Stimulated activated CD4-positive, alpha-beta T cell treated with anti-CD3 and anti-CD28 coated beads, Interleukin-1b, Interleukin-23, amount 100 ng/mL, for 48 hours (primary cell): ENCODE data around the gene DDR1.
"Not testable (repeated sequence)": the region's sequence is repeated elsewhere in the genome, so short reads cannot be mapped to it uniquely, and the experiment has no call there.

Experiments
- DNase-seq: peaks from one replicate; pipeline ENCODE4 v3.0.0-alpha.2; 2020

Gene DDR1

DNA sequence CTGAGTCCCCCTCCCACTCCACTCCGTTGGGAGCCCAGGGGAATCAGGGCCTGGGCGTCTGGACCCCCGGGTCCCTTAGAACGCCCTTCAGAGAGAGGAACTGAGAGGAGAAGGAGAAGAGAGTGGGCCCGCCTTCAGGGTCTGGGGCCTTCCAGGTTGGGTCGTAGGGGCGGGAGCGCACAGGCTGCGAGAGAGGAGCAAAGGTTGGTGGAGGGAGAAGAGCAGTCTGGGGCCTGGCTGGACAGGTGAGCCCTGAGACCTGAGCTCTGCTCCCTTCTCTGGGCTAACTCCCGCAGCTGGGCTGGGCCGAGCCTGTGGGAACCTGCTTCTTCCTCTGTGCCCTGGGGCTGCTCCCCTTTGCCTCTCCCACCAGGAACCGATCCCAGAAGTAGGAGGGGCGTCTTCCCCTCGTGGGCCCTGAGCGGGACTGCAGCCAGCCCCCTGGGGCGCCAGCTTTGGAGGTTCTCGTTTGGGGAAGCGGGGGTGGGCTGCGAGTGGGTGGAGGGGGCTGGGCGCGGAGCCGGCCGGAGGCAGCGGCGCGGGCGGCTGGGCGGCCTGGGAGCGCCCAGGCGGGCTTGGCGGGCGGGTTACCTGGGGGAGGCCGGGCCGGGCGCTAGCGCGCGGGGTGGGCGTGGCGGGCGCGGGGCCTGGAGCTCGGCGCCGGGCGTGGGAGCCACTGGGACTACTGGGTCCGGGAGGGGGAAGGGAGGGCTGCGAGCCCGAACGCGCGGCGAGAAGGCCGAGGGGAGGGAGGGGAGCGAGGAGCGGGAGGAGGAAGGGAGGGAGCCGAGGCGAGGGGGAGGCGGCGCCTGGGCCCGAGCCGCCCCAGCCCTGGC lies at the start of gene DDR1:
Gene DDR1, plus strand, starts transcription at position 835 of the 836 bp plus-strand sequence. CDS start 4,211 bp downstream, outside the sequence.
- DNase-seq: peak; percentile 32

GRCh38 chr6:30834646-30835045 lies 49.7 kb upstream of the DDR1 start:
- no peak for DNase-seq

DNA sequence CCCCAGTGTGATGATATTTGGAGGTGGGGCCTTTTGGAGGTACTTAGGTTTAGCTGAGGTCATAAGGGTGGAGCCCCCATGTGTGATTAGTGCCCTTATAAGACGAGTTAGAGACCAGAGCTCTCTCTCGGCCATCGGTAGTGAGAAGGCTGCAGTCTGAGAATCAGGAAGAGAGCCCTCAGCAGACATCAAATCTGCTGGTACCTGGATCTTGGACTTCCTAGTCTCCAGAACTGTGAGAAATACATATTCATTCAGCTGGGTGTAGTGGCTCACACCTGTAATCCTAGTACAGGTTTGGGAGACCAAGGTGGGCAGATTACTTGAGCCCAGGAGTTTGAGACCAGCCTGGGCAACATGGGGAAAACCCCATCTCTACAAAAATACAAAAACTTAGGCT lies 48.7 kb upstream of the DDR1 start:
- no peak for DNase-seq

DNA sequence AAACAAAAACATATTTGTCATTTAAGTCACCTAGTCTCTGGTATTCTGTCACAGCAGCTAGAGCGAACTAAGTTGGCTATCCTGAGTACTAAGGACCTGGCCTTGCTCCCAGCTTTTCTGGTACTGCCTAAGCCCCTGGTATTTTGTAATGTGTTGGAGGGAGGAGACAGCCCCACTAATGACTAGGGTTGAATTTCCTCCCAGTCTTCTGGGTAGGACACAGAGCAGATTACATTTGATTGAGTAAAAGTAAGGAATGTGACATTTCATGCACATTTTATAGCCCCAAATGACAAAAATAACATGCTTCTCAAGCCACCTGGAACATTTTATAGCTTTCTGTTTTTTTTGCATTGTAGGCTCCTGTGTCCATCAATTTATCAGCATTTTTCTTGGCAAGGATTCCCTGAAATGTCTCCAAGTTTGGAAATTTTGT lies 47.9 kb upstream of the DDR1 start:
- no peak for DNase-seq

- no peak for DNase-seq
These were observed 47.4 kb upstream of the DDR1 start for GRCh38 chr6:30836957-30837356.

DNA sequence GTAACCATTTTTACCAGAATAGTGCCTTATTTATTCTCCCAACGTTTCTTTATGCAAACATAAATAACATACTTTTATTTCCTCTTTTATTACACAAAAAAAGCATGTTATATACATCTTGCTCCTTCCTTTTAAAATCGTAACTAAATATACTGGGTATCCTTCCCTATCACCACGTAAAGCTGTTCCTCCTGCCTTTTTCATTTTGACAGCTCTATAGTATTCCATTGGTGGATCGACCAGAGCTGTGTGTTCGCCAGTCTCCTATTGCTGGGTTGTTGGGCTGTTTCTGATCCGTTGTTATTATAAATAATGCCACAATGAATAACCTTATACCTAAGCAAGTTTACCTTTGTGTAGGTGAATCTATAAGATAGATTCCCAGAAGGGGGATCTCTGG lies 46.9 kb upstream of the DDR1 start:
- DNase-seq: no peak

GRCh38 chr6:30837870-30838269 lies 46.4 kb upstream of the DDR1 start:
- no peak for DNase-seq

DNA sequence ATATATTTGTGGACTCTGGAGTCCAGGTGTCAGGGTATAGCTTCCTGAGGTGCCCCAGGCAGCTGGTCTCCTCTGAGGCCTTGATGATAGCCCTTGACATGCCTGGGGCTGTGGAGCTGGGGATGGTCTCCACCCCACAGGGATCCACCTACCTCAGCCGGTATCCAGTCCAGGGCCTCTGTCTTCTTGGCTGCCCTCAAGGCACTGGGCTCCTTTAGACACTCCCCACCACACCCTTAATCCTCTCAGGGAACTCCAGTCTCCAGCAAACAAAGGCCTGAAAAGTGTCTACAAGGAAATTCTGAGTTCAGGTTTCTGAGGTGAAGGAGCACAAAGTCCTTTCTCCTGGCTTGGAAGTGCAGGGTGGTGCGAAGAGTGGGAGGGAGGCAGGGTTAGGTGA lies 44.6 kb upstream of the DDR1 start:
- DNase-seq: no peak

- no peak for DNase-seq
These were observed 44.0 kb upstream of the DDR1 start for GRCh38 chr6:30840084-30840934.

DNA sequence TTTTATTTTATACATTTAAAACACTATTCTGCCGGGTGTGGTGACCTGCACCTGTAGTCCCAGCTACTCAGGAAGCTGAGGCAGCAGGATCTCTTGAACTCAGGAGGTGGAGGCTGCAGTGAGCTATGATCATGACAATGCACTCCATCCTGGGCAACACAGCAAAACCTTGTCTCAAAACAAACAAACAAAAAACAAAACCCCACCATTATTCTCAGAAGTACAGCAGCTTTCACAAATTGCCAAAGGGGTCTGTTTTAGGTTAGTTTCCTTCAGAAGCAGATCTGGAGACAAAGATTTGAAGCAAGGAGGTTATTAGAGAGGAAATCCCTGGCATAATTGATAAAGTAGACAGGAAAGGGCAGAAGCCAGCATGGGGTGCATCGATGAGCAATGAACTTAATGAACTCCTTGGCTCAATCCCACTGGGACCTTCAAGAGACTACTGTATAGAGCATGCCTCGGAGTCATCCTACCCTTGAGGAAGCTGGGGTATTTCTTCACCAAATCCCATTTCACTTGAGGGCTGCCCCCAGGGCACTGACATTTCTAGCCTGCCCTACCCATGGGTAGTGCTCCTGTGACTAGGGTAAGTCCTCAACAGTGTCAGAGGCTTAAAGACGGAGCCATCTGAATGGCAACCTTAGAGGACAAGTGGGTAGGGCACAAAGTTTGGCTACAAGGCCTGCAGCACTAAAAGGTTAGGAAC lies 43.2 kb upstream of the DDR1 start:
- no peak for DNase-seq

DNA sequence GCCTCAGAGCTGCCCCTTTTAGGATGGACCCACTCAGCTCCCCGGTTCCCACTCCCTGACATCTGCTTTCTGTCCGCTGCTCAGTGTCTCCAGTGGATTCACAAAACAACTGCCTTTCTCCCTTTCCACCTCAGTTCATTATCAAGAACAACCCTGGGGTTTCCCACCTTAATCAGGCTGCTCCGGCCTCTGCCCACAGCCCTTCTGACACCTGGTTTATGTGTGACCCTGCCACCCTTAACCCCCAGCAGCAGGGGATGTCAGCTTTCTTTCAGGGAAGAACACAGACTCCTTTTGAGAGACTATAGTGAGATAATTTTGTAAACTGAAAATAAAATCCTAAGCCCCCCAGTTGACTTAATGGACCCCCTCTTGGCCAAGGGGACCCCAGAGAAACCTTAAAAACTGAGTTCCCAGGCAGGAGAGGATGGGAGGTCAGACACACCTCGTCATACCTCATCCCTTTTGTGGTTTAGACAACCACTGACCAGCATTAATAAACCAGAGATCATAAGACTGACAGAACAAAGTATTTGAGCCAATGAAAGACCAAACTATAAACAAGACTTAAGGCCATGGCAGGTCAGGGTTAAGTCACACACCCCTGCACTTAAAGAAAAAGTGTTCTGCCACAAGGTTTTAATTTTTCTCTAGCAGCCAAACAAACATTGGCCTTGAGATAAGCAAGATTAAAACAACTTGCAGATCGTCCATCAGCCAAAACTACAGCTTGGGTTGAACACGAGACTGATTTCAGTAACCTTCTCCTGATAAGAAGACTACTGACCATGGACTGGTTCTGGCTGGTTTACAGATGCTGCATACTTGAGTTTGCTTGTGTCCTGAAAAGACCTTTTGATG lies 42.4 kb upstream of the DDR1 start:
- DNase-seq: no peak

GRCh38 chr6:30842754-30843610 lies 41.3 kb upstream of the DDR1 start:
- no peak for DNase-seq

GRCh38 chr6:30843611-30843998 lies 40.7 kb upstream of the DDR1 start:
- DNase-seq: no peak

DNA sequence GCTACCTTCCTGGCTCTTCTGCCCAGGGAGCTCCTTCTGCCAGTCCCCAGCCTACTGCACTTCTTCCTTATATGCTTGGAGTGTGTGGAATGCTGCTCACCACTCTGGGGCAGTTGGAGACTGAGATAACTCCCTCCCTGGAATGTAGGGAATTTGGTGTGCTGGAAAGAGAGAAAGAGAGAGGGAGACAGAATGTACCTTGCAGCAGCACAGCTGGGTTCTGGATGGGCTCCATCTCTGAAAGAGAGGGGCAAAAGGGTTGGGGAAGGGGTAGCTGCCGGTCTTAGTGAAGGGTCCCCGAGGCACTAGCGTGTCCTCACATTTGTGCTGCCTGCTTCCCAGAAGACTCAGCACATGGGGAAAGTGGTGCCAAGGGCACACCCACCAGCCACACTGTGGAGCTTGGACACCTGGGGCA lies 40.2 kb upstream of the DDR1 start:
- no peak for DNase-seq

DNA sequence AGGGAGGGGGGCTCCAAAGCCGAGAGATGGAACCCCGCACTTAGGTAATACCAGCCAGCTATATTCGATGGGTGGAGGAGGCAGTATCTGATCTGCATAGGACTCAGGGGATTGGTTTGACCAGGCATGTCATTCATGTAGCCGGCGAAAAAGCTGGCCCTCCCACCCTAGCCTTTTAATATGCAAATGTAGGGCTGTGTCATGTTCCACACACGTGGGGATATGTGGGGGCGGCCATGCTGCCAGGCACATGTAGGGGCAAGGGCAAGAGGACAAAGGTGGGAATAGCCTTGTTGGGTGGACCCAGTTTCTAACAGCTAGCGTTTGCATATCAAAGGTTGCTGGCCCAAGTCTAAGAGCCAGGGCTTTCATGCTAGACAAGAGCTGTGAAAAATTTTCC lies 39.1 kb upstream of the DDR1 start:
- no peak for DNase-seq

DNA sequence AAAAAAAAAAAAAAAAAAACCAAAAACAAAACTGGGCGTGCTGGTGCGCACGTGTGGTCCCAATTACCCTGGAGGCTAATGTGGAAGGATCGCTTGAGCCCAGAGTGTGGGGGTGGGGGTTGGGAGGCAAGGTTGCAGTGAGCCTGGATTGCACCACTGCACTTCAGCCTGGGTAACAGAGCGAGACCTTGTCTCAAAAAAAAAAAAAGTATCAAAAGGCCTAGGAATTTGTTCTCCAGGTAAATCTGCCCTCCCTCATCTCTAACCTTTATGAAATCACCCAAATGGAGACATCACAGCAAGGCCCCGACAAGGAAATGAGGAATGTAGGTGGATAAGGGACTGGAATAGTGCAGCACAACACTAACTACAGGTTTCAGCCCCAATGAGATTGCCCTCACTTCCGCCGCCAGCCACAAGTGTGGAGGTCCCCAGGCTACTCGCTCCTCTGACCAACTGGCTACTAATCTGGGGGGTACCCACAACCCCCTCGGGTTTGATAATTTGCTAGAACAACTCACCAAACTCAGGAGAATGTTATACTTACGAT lies 36.8 kb upstream of the DDR1 start:
- no peak for DNase-seq

DNA sequence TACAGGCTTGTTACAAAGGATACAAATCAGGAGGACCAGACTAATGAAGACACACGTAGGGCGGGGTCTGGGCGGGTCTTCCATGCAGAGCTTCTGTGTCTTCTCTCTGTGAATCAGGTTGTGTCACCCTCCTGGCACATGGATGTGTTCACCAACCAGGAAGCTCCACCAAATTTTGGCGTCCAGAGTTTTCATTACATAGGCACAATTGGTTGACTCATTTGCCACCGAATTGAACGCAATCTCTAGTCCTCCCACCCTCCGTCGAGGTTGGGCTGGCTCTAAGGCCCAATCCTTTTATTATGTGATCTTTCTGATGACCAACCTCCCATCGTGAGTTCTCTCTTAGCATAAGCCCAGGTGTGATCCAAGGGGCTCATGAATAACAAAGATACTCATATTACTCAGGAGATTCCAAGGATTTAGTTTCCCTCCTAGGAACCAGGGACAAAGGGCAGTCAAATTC lies 36.3 kb upstream of the DDR1 start:
- no peak for DNase-seq

- DNase-seq: no peak
These were observed 34.2 kb upstream of the DDR1 start for GRCh38 chr6:30849903-30850651.

GRCh38 chr6:30852459-30852858 lies 31.9 kb upstream of the DDR1 start:
- not testable (repeated sequence) for DNase-seq
